Uterus (tissue), 4 donors: ENCODE results near the gene FICD. TPM values are rescaled to one million over a fixed set of nuclear protein-coding genes. Genes with fewer than 3 reads are reported as not detected.

Source experiments
- DNase-seq, 2 donors: peaks; one replicate each; pipeline ENCODE4 v3.0.0-alpha.2; 2019 to 2020
- H3K27ac ChIP-seq, 2 donors: fragments of 200-600 bp; sonication (generic); 1 replicate in 1 of 2; 2 replicates in 1 of 2; pipeline ENCODE4 v1.5.1; 2016 to 2018
- H3K27me3 ChIP-seq, 2 donors: fragments of 200-600 bp; sonication (generic); one replicate each; pipeline ENCODE4 v1.5.1; 2018 to 2019; ENCODE audit warnings: control low read depth in 1 of 2
- H3K36me3 ChIP-seq, 2 donors: fragments of 200-600 bp; sonication (generic); one replicate each; pipeline ENCODE4 v1.5.1; 2019; ENCODE audit warnings: control low read depth in 1 of 2
- H3K4me1 ChIP-seq, 2 donors: fragments of 200-600 bp; sonication (generic); one replicate each; pipeline ENCODE4 v1.5.1; 2018 to 2019; ENCODE audit warnings: control low read depth in 1 of 2
- H3K4me3 ChIP-seq, 2 donors: fragments of 200-600 bp; sonication (generic); 1 replicate in 1 of 2; 2 replicates in 1 of 2; pipeline ENCODE4 v1.5.1; 2018 to 2019; ENCODE audit warnings: mild to moderate bottlenecking in 1 of 2
- H3K9me3 ChIP-seq, 2 donors: fragments of 200-600 bp; sonication (generic); one replicate each; pipeline ENCODE4 v1.5.1; 2019; ENCODE audit warnings: control low read depth in 1 of 2
- POLR2A ChIP-seq, 2 donors: fragments of 450-650 bp; IDR thresholded peaks; one replicate each; pipeline ENCODE4 v1.6.1; 2016; ENCODE audit warnings: antibody characterized with exemption in 2 of 2, mild to moderate bottlenecking in 1 of 2, moderate library complexity in 1 of 2
- intact Hi-C: fragments of 100-400 bp; cut with DNase I; formaldehyde crosslinking; loops from one replicate; pipeline ENCODE4 v1.15.1; 2023; ENCODE audit warnings: low total_unique reads
- total RNA-seq, 4 donors: library from RNA; depleted of rRNA in 3 of 4; stranded (reverse); fragments of >200 nt in 3 of 4; gene quantifications; one replicate each; pipeline versions ENCODE4 v1.1.0 to v1.2.4, GENCODE V29; 2014 to 2023
- TF ChIP-seq, protein P1 (sequence below), 4 experiments: fragments of 200-600 bp in 2 of 4; fragments of 450-650 bp in 2 of 4; sonication (generic) in 2 of 4; IDR thresholded peaks; one replicate each; pipeline ENCODE4 v1.5.1; 2016 to 2019; ENCODE audit warnings: antibody characterized with exemption in 4 of 4, mild to moderate bottlenecking in 2 of 4, moderate library complexity in 1 of 4
- donor health status: DM: yes; HTN: yes; CAD: no.

FICD gene
- total RNA-seq, 4 donors from 2014 or later = 3.5 to 11.5 (median 4.3) TPM

DNA sequence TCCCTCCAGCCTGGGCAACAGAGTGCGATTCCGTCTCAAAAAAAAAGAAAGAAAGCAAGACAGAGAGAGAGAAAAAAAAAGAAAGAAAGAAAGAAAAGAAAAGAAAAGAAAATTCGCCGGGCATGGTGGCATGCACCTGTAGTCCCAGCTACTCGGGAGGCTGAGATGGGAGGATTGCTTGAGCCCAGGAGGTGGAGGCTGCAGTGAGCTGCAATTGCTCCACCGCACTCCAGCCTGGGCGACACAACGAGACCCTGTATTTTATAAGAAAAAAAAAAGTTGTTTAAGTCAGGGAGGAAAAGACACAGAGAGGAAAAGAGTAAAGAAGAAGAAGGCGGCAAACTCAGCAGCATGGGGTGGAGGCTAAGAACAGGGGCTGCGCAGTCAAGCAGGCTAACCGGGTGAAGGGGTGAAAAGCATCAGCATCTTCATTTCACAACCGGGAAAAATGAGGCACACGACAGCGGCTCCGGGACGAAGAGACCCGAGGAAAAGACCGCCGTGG, 557 bp upstream of the FICD start:
- no peaks in the 10 kb centered on the region for H3K27me3 ChIP-seq
- peak overlapping the region; percentile 74 to 90 for H3K4me3 ChIP-seq
- no peak for DNase-seq
- intact Hi-C loops = no loop called here
- no peaks in the 10 kb centered on the region for H3K9me3 ChIP-seq
- H3K36me3 ChIP-seq = no peaks in the 10 kb centered on the region
- no peak for TF ChIP-seq POLR2A (IDR thresholded peaks at IDR 0.05)
- TF ChIP-seq, protein P1, sequence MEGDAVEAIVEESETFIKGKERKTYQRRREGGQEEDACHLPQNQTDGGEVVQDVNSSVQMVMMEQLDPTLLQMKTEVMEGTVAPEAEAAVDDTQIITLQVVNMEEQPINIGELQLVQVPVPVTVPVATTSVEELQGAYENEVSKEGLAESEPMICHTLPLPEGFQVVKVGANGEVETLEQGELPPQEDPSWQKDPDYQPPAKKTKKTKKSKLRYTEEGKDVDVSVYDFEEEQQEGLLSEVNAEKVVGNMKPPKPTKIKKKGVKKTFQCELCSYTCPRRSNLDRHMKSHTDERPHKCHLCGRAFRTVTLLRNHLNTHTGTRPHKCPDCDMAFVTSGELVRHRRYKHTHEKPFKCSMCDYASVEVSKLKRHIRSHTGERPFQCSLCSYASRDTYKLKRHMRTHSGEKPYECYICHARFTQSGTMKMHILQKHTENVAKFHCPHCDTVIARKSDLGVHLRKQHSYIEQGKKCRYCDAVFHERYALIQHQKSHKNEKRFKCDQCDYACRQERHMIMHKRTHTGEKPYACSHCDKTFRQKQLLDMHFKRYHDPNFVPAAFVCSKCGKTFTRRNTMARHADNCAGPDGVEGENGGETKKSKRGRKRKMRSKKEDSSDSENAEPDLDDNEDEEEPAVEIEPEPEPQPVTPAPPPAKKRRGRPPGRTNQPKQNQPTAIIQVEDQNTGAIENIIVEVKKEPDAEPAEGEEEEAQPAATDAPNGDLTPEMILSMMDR (IDR thresholded peaks at IDR 0.05) = no peak
- H3K4me1 ChIP-seq = peaks cover 0 to 11% of the 10 kb centered on the region in 2 donors
- no peak overlapping the region for H3K27ac ChIP-seq

DNA sequence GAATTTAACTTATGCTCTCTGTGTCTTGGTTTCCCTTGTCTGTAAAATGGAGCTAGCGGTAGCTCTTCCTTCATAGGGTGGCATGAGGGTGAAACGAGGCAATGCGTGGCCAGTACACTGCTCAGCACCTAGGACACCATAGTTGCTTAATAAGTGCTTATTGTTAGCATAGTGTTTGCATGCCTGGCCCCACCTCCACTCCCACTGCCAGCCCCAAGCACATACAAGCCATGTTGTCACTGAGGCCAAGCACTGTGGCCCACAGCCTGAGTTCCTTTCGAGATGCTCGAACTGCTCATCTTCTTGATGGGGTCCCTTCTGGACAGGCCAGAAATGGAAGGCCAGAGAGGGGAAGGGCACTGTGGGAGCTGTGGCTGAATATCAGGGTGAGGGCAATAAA, 839 bp downstream of the FICD start:
- TF ChIP-seq, protein P1 (IDR thresholded peaks at IDR 0.05) = no peak
- TF ChIP-seq POLR2A (IDR thresholded peaks at IDR 0.05) = no peak
- H3K4me1 ChIP-seq = peaks cover 0 to 11% of the 10 kb centered on the region in 2 donors
- no peaks in the 10 kb centered on the region for H3K36me3 ChIP-seq
- no peaks in the 10 kb centered on the region for H3K9me3 ChIP-seq
- intact Hi-C loops = no loop called here
- peak overlapping the region; percentile 74 to 90 for H3K4me3 ChIP-seq
- H3K27ac ChIP-seq = peak overlapping the region in 1 of 2 donors; percentile 82
- H3K27me3 ChIP-seq = no peaks in the 10 kb centered on the region
- DNase-seq = no peak

DNA sequence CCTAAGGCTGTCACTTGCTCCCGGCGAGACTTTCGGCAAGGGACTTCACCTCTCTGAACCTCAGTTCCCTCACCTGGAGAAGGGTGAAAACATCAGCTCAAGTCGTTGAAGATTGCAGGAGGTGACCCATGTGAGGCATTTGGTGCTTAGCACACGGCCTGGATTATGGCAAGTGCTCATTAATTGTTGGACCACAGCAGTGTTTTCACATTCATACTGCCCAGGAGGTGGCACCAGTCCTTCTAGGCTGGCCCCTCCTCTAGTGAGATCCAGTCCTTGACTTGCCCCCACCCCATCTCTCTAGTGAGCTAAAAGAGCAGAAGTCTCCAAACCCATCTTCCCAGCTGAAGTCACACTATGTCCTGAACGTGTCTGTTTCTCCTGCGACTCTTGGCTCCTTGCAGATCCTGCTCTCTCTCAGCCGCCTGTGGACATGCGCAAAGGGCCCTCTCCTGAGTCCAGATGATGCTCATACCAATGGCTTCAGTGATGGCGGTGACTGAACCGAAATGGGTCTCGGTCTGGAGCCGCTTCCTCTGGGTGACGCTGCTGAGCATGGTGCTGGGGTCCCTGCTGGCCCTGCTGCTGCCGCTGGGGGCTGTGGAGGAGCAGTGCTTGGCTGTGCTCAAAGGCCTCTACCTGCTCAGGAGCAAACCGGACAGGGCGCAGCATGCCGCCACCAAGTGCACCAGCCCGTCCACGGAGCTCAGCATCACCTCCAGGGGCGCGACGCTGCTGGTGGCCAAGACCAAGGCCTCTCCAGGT, 1.6 kb downstream of the FICD start:
- TF ChIP-seq, protein P1 (IDR thresholded peaks at IDR 0.05) = no peak
- TF ChIP-seq POLR2A (IDR thresholded peaks at IDR 0.05) = no peak
- intact Hi-C loops = no loop called here

DNA sequence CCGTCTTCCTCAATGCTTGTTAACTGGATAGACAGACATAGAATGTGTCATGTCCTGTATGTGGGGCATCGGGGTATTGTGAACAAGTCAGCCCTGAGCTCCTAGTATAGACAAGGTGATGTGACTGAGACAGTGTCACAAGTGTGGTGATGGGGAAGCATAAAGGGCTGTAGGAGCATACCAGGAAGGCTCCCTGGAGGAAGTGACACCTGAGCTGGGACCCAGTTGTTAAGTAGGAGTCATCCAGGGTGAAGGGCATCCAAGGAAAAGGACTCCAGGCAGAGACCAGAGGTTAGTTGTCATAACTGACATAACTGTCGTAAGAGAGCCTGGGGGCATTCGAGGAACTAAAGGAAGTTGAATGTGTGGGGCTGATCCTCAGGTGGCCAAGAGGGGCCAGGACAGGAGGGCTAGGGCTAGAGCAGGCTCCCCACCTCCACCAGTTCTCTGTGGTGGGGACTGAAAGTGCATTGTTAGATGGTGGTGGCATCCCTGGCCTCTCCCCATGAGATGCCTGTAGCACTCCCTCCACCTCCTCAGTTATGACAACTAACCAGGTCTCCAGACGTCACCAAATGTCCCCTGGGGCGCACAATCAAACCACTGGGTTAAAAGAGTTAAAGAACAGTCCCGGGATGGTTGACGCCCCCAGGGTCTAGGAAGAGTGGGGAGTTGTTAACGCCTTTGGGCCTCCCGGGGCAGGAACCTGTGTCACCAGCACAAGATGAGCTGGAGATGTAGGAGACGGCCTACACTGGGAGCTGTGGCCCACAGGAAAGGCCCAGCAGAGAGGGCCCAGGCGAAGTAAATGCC, 2.4 kb downstream of the FICD start:
- intact Hi-C loops = no loop called here
- Histone ChIP-seq H3K36me3 (no peaks in the 10 kb centered on the region), H3K27me3 (no peaks in the 10 kb centered on the region), H3K4me3 (no peak overlapping the region), H3K4me1 (peaks cover 0 to 9% of the 10 kb centered on the region in 2 donors), H3K27ac (no peak overlapping the region), H3K9me3 (no peaks in the 10 kb centered on the region)
- TF ChIP-seq, protein P1 (IDR thresholded peaks at IDR 0.05) = no peak
- TF ChIP-seq POLR2A (IDR thresholded peaks at IDR 0.05) = no peak
- DNase-seq = no peak

More for the DNA sequence above, 1.6 kb downstream of the FICD start:
- no peak for DNase-seq
- no peak overlapping the region for H3K4me3 ChIP-seq
- no peaks in the 10 kb centered on the region for H3K36me3 ChIP-seq
- peaks cover 0 to 11% of the 10 kb centered on the region in 2 donors for H3K4me1 ChIP-seq
- no peak overlapping the region for H3K27ac ChIP-seq
- no peaks in the 10 kb centered on the region for H3K9me3 ChIP-seq
- no peaks in the 10 kb centered on the region for H3K27me3 ChIP-seq
